H1 (cell line): Measurements from ENCODE around the gene TP63. TPM values are rescaled to one million over a fixed set of nuclear protein-coding genes. Genes with fewer than 3 reads are reported as not detected.

Experiments
- CREB1 ChIP-seq: IDR thresholded peaks from 2 replicates; pipeline ENCODE4 v1.6.1; 2012; ENCODE audit warnings: inconsistent platforms
- GTF2F1 ChIP-seq: IDR thresholded peaks from 2 replicates; pipeline ENCODE4 v1.6.1; 2012; ENCODE audit warnings: low read depth, low read length, improper control_type of control experiment, borderline replicate concordance
- RAD21 ChIP-seq, 2 experiments: IDR thresholded peaks in 1 of 2; conservative IDR thresholded peaks in 1 of 2; 2 replicates each; pipeline ENCODE4 v1.6.1; 2011; ENCODE audit warnings: low read depth in 2 of 2, low read length in 2 of 2, improper control_type of control experiment in 1 of 2, inconsistent platforms in 1 of 2, mild to moderate bottlenecking in 1 of 2, moderate library complexity in 1 of 2
- SIX5 ChIP-seq: IDR thresholded peaks from 2 replicates; pipeline ENCODE4 v1.6.1; 2011; ENCODE audit warnings: mild to moderate bottlenecking, low read depth, low read length
- polyA plus RNA-seq, 7 experiments: library from polyadenylated mRNA; depleted of rRNA in 3 of 7; stranded (reverse) in 5 of 7; unstranded in 2 of 7; fragments of >200 nt in 5 of 7; fragments of 200-250 nt in 2 of 7; gene quantifications; 1 replicate in 5 of 7; 2 replicates in 1 of 7; 4 replicates in 1 of 7; pipeline versions ENCODE4 v1.2.1 to v1.2.3, GENCODE V29; 2011 to 2013; ENCODE audit warnings: missing spikeins in 2 of 7, mixed read lengths in 2 of 7
- total RNA-seq: library from RNA; stranded (reverse); fragmentation: NEBNext Ultra II Directional; extraction: Animal tissue kit (Norgen Biotek cat#: 25700); gene quantifications from 2 replicates; pipeline ENCODE4 v1.2.1, GENCODE V29; 2021
- TF ChIP-seq, protein P1 (sequence below): IDR thresholded peaks from 2 replicates; pipeline ENCODE4 v1.6.1; 2012; ENCODE audit warnings: inconsistent platforms

Gene TP63
- total and polyA plus RNA-seq, 2 of the 8 experiments (the other 6 are each of a cell fraction or from before 2014, with no cell fraction given): not detected

DNA sequence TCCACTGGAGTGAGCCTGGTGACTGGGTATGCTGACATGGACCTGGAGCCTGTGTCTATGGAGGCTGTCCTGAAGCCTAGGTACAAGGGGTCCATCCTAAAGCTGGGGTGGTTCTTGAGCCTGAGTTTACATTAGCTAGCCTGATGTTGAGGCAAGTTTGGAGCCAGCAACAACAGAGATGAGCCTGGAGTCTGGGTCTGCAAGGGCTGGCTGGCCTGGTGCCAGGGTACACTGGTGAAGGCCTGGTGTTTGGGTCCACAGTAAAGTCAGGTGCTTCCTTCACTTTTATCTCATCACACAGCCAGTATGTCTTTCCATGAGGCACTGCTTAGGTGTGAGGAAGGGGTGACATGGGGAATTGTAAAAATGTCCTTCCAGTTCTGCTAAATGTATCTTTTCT lies 49.5 kb downstream of the TP63 start (continued):
- TF ChIP-seq SIX5 (no peak), CREB1 (no peak), GTF2F1 (no peak), RAD21 (IDR thresholded peaks at IDR 0.05 in 1 of 2, conservative IDR thresholded peaks at IDR 0.05 in 1 of 2; ENCODE audit: low read depth in 2 of 2, low read length in 2 of 2) (no peak)
- TF ChIP-seq, protein P1, sequence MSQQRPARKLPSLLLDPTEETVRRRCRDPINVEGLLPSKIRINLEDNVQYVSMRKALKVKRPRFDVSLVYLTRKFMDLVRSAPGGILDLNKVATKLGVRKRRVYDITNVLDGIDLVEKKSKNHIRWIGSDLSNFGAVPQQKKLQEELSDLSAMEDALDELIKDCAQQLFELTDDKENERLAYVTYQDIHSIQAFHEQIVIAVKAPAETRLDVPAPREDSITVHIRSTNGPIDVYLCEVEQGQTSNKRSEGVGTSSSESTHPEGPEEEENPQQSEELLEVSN: no peak
